ENCODE measurements around the gene TXNDC2. TPM values are rescaled to one million over a fixed set of nuclear protein-coding genes. Genes with fewer than 3 reads are reported as not detected.

Gene TXNDC2
- total and polyA plus RNA-seq, 9 of the 15 experiments (the other 6 are each of a cell fraction or from before 2014, with no cell fraction given): 1.2 to 4.9 (median 2.3) TPM

- TF ChIP-seq ZNF609 (CRISPR knock-in tag; IDR thresholded peaks at IDR 0.05; ENCODE audit: borderline replicate concordance) (no peak), MAFG (tag; conservative IDR thresholded peaks at IDR 0.05) (peak; percentile 43; the same call in 1 of the 2 replicates), FOXK2 (conservative IDR thresholded peaks at IDR 0.05 in 1 of 2, IDR thresholded peaks at IDR 0.05 in 1 of 2; ENCODE audit: low read depth in 2 of 2) (peak; percentile 46 to 65; a peak in 2 of 4 replicates), RB1 (IDR thresholded peaks at IDR 0.05; ENCODE audit: low read depth) (no peak), ARID3B (CRISPR knock-in tag; IDR thresholded peaks at IDR 0.05; ENCODE audit: borderline replicate concordance) (no peak), HES1 (IDR thresholded peaks at IDR 0.05; ENCODE audit: low read depth) (peak; percentile 66; the same call in 1 of the 2 replicates), SNIP1 (IDR thresholded peaks at IDR 0.05; ENCODE audit: low read depth) (no peak), RHOXF2B (CRISPR knock-in tag; conservative IDR thresholded peaks at IDR 0.05) (no peak), E2F4 (CRISPR knock-in tag; IDR thresholded peaks at IDR 0.05; ENCODE audit: low read depth) (no peak), PHB2 (IDR thresholded peaks at IDR 0.05; ENCODE audit: low read depth) (0 out of 2 replicates have a peak, but pooled peaks have one; percentile 14), ATF4 (CRISPR knock-in tag; IDR thresholded peaks at IDR 0.05) (no peak), CBX8 (IDR thresholded peaks at IDR 0.05; ENCODE audit: borderline replicate concordance, extremely low read depth, low read depth, low read length, poor library complexity, severe bottlenecking) (no peak), ZNF644 (tag; IDR thresholded peaks at IDR 0.05; ENCODE audit: low read depth) (peak; percentile 87; the same call in 1 of the 2 replicates), STAG1 (CRISPR knock-in tag; IDR thresholded peaks at IDR 0.05; ENCODE audit: borderline replicate concordance) (no peak)
Observed at GRCh38 chr18:9898792-9899549, 13.2 kb downstream of the TXNDC2 start (continued).

Data from K562 (cell line).